ENCODE data around the gene SPTSSB. TPM values are rescaled to one million over a fixed set of nuclear protein-coding genes. Genes with fewer than 3 reads are reported as not detected.

Gene SPTSSB
- total and polyA plus RNA-seq, 3 donors from 2014 or later, result 0.42 TPM; not detected in 2

- TF ChIP-seq, protein P1, sequence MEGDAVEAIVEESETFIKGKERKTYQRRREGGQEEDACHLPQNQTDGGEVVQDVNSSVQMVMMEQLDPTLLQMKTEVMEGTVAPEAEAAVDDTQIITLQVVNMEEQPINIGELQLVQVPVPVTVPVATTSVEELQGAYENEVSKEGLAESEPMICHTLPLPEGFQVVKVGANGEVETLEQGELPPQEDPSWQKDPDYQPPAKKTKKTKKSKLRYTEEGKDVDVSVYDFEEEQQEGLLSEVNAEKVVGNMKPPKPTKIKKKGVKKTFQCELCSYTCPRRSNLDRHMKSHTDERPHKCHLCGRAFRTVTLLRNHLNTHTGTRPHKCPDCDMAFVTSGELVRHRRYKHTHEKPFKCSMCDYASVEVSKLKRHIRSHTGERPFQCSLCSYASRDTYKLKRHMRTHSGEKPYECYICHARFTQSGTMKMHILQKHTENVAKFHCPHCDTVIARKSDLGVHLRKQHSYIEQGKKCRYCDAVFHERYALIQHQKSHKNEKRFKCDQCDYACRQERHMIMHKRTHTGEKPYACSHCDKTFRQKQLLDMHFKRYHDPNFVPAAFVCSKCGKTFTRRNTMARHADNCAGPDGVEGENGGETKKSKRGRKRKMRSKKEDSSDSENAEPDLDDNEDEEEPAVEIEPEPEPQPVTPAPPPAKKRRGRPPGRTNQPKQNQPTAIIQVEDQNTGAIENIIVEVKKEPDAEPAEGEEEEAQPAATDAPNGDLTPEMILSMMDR (IDR thresholded peaks at IDR 0.05), result no peak
- TF ChIP-seq POLR2A (IDR thresholded peaks at IDR 0.05), result no peak
- intact Hi-C loops (cut with DNase I; ENCODE audit: low total_unique reads), result no loop called here
Observed at GRCh38 chr3:161358488-161358887, 12.8 kb downstream of the SPTSSB start.

DNA sequence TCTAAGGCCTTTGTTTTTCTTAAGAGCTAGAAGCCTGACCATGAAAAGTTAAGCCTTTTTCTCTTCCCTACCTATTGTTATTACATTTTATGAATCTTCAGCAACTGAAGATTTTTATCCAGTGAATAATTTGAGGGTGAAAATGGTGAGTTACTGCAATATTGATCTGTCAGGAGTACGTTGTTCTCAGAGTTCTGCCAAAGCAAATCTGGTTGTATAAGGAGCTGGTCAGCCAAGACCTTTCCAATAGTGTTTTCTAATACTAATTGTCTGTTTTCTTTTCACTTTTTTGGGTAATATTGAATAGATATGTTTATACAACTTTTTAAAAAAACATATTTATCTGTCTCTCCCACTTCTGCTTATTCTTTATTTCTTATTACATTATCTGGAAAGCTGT, 15.0 kb downstream of the SPTSSB start:
- no peaks in the 10 kb centered on the region for H3K36me3 ChIP-seq (ENCODE audit: low read depth, missing control alignments)
- intact Hi-C loops (cut with DNase I; ENCODE audit: low total_unique reads), result no loop called here
- no peaks in the 10 kb centered on the region for H3K27me3 ChIP-seq
- H3K27ac ChIP-seq, result no peak overlapping the region
- no peak for DNase-seq
- 85 to 91% methylated on average over 1 of the region's 1 CpG for WGBS, 2 donors
- TF ChIP-seq, protein P1 (IDR thresholded peaks at IDR 0.05), result no peak
- H3K4me3 ChIP-seq, result no peak overlapping the region
- H3K4me1 ChIP-seq, result no peaks in the 10 kb centered on the region
- no peaks in the 10 kb centered on the region for H3K9me3 ChIP-seq

More at GRCh38 chr3:161358488-161358887, 12.8 kb downstream of the SPTSSB start:
- Histone ChIP-seq H3K4me3 (no peak overlapping the region), H3K9me3 (no peaks in the 10 kb centered on the region), H3K36me3 (ENCODE audit: low read depth, missing control alignments) (no peaks in the 10 kb centered on the region), H3K27ac (no peak overlapping the region), H3K27me3 (no peaks in the 10 kb centered on the region), H3K4me1 (no peaks in the 10 kb centered on the region)
- no peak for DNase-seq

- Histone ChIP-seq H3K4me1 (no peaks in the 10 kb centered on the region), H3K27me3 (no peaks in the 10 kb centered on the region), H3K36me3 (ENCODE audit: low read depth, missing control alignments) (no peaks in the 10 kb centered on the region), H3K9me3 (no peaks in the 10 kb centered on the region), H3K27ac (no peak overlapping the region), H3K4me3 (no peak overlapping the region)
- no peak for DNase-seq
- TF ChIP-seq, protein P1 (IDR thresholded peaks at IDR 0.05), result no peak
- TF ChIP-seq POLR2A (IDR thresholded peaks at IDR 0.05), result no peak
- intact Hi-C loops (cut with DNase I; ENCODE audit: low total_unique reads), result no loop called here
- 91 to 98% methylated on average over 1 of the region's 1 CpG for WGBS, 2 donors
Observed at GRCh38 chr3:161355508-161355907, 15.8 kb downstream of the SPTSSB start.

DNA sequence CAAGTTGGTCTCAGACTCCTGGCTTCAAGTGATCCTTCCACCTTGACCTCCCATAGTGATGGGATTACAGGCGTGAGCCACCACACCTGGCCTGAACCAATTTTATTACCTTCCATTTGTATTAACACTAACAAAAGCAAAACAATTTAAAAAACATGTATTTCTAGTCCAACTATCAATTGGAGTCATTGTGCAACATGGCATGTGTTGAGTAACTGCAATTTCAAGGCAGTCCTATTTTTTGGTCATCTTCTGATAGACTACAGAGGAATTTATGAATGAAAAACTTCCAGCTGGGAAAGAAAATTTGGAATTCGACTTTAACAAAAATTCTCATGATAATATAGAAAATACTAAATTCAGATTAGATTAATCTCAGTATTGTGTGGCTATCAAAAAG, 16.8 kb downstream of the SPTSSB start:
- Histone ChIP-seq H3K4me3 (no peak overlapping the region), H3K27ac (no peak overlapping the region), H3K27me3 (no peaks in the 10 kb centered on the region), H3K9me3 (no peaks in the 10 kb centered on the region), H3K36me3 (ENCODE audit: low read depth, missing control alignments) (no peaks in the 10 kb centered on the region), H3K4me1 (no peaks in the 10 kb centered on the region)
- intact Hi-C loops (cut with DNase I; ENCODE audit: low total_unique reads), result no loop called here
- no peak for DNase-seq
- no peak for TF ChIP-seq POLR2A (IDR thresholded peaks at IDR 0.05)
- TF ChIP-seq, protein P1 (IDR thresholded peaks at IDR 0.05), result no peak
- 81 to 85% methylated on average over 2 of the region's 2 CpGs for WGBS, 2 donors

- Histone ChIP-seq H3K9me3 (no peaks in the 10 kb centered on the region), H3K36me3 (ENCODE audit: low read depth, missing control alignments) (no peaks in the 10 kb centered on the region), H3K27me3 (no peaks in the 10 kb centered on the region), H3K4me1 (no peaks in the 10 kb centered on the region), H3K4me3 (no peak overlapping the region), H3K27ac (no peak overlapping the region)
- 94 to 100% methylated on average over 1 of the region's 1 CpG for WGBS, 2 donors
- intact Hi-C loops (cut with DNase I; ENCODE audit: low total_unique reads), result no loop called here
- TF ChIP-seq, protein P1 (IDR thresholded peaks at IDR 0.05), result no peak
- TF ChIP-seq POLR2A (IDR thresholded peaks at IDR 0.05), result no peak
- DNase-seq, result no peak
Observed at GRCh38 chr3:161351330-161351729, 20.0 kb downstream of the SPTSSB start.
